Measurements from ENCODE around the gene EFTUD2. TPM values are rescaled to one million over a fixed set of nuclear protein-coding genes. Genes with fewer than 3 reads are reported as not detected.
A peak's percentile ranks its signal among the peaks of the same experiment; 100 is the strongest.

Gene EFTUD2
- total RNA-seq, 1 experiment from 2014 or later, result 162 TPM

- Mint-ChIP-seq H3K36me3 (peaks cover 50% of the 10 kb centered on the region), H3K4me3 (no peak overlapping the region), H3K27me3 (ENCODE audit: low read depth) (no peaks in the 10 kb centered on the region), H3K27ac (no peak overlapping the region), H3K9me3 (no peaks in the 10 kb centered on the region), H3K4me1 (peaks cover 10% of the 10 kb centered on the region)
- CTCF ChIA-PET, result interaction anchor here (0.6 to 2.0 kb wide), 5 partner anchors 15 to 225 kb away, joined by 3 to 10 read pairs (median 5); partner anchors contain the start of gene ACBD4
- ATAC-seq (no peak), DNase-seq (ENCODE audit: low spot score) (no peak)
- TF ChIP-seq GTF2I (CRISPR knock-in tag; conservative IDR thresholded peaks at IDR 0.05), result no peak
- TF ChIP-seq SMAD4 (CRISPR knock-in tag; IDR thresholded peaks at IDR 0.05), result no peak
- TF ChIP-seq MAX (CRISPR knock-in tag; IDR thresholded peaks at IDR 0.05), result no peak
- TF ChIP-seq AR (CRISPR knock-in tag; IDR thresholded peaks at IDR 0.05), result no peak
- no peak for TF ChIP-seq IRF2 (CRISPR knock-in tag; IDR thresholded peaks at IDR 0.05; ENCODE audit: borderline replicate concordance, low read depth)
- TF ChIP-seq MXD4 (CRISPR knock-in tag; IDR thresholded peaks at IDR 0.05; ENCODE audit: borderline replicate concordance), result no peak
- POLR2A ChIA-PET, result no interaction called here
These were observed 26.8 kb upstream of the EFTUD2 start for GRCh38 chr17:44925731-44926697.

GRCh38 chr17:44924107-44924544, 24.9 kb upstream of the EFTUD2 start:
- Mint-ChIP-seq H3K9me3 (no peaks in the 10 kb centered on the region), H3K27ac (peak overlapping the region; percentile 13; the same call in 1 of the 2 replicates)
- DNase-seq (ENCODE audit: low spot score), result no peak

More at GRCh38 chr17:44924107-44924544, 24.9 kb upstream of the EFTUD2 start:
- Mint-ChIP-seq H3K4me3 (no peak overlapping the region), H3K36me3 (peaks cover 31% of the 10 kb centered on the region), H3K4me1 (peaks cover 20% of the 10 kb centered on the region), H3K27me3 (ENCODE audit: low read depth) (no peaks in the 10 kb centered on the region)
- ChIA-PET CTCF (interaction anchor here (1.0 to 7.1 kb wide), 3 partner anchors 13 to 97 kb away, joined by 7 to 177 read pairs (median 89); partner anchors contain the start of gene C1QL1), POLR2A (interaction anchor here (0.6 kb wide), 1 partner anchor 116 kb away, joined by 3 read pairs; no protein-coding TSS in a partner anchor)
- ATAC-seq, result no peak
- TF ChIP-seq ZMAT4 (CRISPR knock-in tag; IDR thresholded peaks at IDR 0.05) (no peak), ZNF138 (CRISPR knock-in tag; conservative IDR thresholded peaks at IDR 0.05) (peak; percentile 34; the same call in 1 of the 2 replicates), AR (CRISPR knock-in tag; IDR thresholded peaks at IDR 0.05) (0 out of 2 replicates have a peak, but pooled peaks have one; percentile 5)

Data from WTC11 (cell line).